ENCODE measurements around the gene TERF2IP. TPM values are rescaled to one million over a fixed set of nuclear protein-coding genes. Genes with fewer than 3 reads are reported as not detected.

Gene TERF2IP
- total RNA-seq, 1 experiment from 2014 or later: 16.9 TPM

DNA sequence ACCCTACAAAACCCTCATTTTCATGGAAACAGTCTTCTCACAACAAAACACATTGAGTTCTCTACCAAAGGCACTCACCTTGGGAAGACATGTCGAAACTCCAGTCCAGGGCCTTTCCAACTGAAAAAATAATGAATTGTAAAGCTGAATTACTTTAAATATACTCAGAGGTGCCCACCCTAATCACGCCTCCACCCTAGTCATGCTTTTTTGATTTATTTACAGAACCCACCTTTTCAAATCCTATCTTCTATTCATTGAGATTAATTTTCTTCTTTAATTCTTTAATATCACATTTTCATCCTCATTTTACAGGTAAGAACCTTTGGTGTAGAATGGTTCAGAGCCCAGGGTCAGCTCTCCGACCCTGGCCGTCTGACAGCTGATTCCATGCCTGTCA is 29.3 kb downstream of the TERF2IP start, which contains the start of gene CPHXL2:
Gene CPHXL2 (minus strand): TSS at position 101 of the 400 bp plus-strand sequence. CDS start 10 bp downstream, at position 91.
- Histone ChIP-seq H3K79me2 (ENCODE audit: low read depth) (no peaks in the 10 kb centered on the region), H3K4me1 (replicated peaks; ENCODE audit: insufficient read depth) (no peaks in the 10 kb centered on the region), H3K27me3 (ENCODE audit: insufficient read depth, low read depth) (no peaks in the 10 kb centered on the region), H3K36me3 (ENCODE audit: low read depth) (no peaks in the 10 kb centered on the region), H3K4me2 (no peak within 1 kb of the TSS), H3K4me3 (no peak within 1 kb of the TSS), H3K9me3 (ENCODE audit: insufficient read depth, low read depth) (no peaks in the 10 kb centered on the region), H2AFZ (no peak within 1 kb of the TSS), H4K20me1 (ENCODE audit: insufficient read depth) (no peaks in the 10 kb centered on the region), H3K9me2 (ENCODE audit: insufficient read depth) (no peaks in the 10 kb centered on the region), H3F3A (ENCODE audit: insufficient read depth, low read depth) (no peaks in the 10 kb centered on the region), H3K27ac (no peak within 1 kb of the TSS)
- no TSS peak for BruUV-seq (replicated peaks)
- DNase-seq: no peak
- no peak for TF ChIP-seq EZH2 (IDR thresholded peaks at IDR 0.05; ENCODE audit: low read depth)
- TF ChIP-seq, protein P1, sequence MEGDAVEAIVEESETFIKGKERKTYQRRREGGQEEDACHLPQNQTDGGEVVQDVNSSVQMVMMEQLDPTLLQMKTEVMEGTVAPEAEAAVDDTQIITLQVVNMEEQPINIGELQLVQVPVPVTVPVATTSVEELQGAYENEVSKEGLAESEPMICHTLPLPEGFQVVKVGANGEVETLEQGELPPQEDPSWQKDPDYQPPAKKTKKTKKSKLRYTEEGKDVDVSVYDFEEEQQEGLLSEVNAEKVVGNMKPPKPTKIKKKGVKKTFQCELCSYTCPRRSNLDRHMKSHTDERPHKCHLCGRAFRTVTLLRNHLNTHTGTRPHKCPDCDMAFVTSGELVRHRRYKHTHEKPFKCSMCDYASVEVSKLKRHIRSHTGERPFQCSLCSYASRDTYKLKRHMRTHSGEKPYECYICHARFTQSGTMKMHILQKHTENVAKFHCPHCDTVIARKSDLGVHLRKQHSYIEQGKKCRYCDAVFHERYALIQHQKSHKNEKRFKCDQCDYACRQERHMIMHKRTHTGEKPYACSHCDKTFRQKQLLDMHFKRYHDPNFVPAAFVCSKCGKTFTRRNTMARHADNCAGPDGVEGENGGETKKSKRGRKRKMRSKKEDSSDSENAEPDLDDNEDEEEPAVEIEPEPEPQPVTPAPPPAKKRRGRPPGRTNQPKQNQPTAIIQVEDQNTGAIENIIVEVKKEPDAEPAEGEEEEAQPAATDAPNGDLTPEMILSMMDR (conservative IDR thresholded peaks at IDR 0.05): no peak
- POLR2A ChIA-PET (ENCODE audit: unreplicated experiment): no interaction called here
- intact Hi-C loops (cut with micrococcal nuclease; ENCODE audit: unreplicated experiment): no loop called here
- CTCF ChIA-PET: no interaction called here

DNA sequence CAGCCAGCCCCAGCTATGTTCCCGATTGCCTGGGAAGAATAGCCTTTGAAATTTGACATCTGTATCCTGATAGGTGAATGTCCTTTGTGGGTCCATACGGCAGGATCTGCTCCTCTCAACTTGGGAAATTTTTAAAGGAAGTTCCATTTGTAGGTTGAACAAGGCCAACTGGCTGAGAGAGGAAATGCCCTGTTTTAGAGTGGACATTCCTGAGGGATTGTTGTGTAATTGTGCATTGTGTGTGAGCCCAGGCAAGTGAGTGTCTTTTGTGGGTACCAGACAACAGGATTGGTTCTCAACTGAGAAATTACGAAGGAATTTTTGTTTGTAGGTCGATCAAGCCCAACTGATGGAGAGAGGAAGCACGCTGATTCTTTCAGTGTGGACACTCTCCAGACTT is 31.8 kb downstream of the TERF2IP start:
- no TSS peak for BruUV-seq (replicated peaks)
- Histone ChIP-seq H3K27me3 (ENCODE audit: insufficient read depth, low read depth) (no peaks in the 10 kb centered on the region; the same call in 1 of the 2 replicates), H3K36me3 (ENCODE audit: low read depth) (no peaks in the 10 kb centered on the region), H3K9me2 (ENCODE audit: insufficient read depth) (no peaks in the 10 kb centered on the region), H2AFZ (no peak overlapping the region), H3K4me2 (no peak overlapping the region), H4K20me1 (ENCODE audit: insufficient read depth) (no peaks in the 10 kb centered on the region), H3K79me2 (ENCODE audit: low read depth) (no peaks in the 10 kb centered on the region), H3K27ac (no peak overlapping the region), H3K9me3 (ENCODE audit: insufficient read depth, low read depth) (no peaks in the 10 kb centered on the region), H3K4me1 (replicated peaks; ENCODE audit: insufficient read depth) (no peaks in the 10 kb centered on the region), H3F3A (ENCODE audit: insufficient read depth, low read depth) (no peaks in the 10 kb centered on the region), H3K4me3 (no peak overlapping the region)
- DNase-seq: no peak
- POLR2A ChIA-PET (ENCODE audit: unreplicated experiment): no interaction called here
- intact Hi-C loops (cut with micrococcal nuclease; ENCODE audit: unreplicated experiment): no loop called here
- no peak for TF ChIP-seq EZH2 (IDR thresholded peaks at IDR 0.05; ENCODE audit: low read depth)
- TF ChIP-seq, protein P1 (conservative IDR thresholded peaks at IDR 0.05): no peak
- CTCF ChIA-PET: no interaction called here

GRCh38 chr16:75682308-75682707 is 34.7 kb downstream of the TERF2IP start:
- H3K9me3 ChIP-seq (ENCODE audit: insufficient read depth, low read depth): no peaks in the 10 kb centered on the region; the same call in 1 of the 2 replicates
- H3K27me3 ChIP-seq (ENCODE audit: insufficient read depth, low read depth): no peaks in the 10 kb centered on the region; the same call in 1 of the 2 replicates
- H3K27ac ChIP-seq: no peak overlapping the region
- H4K20me1 ChIP-seq (ENCODE audit: insufficient read depth): no peaks in the 10 kb centered on the region
- TF ChIP-seq, protein P1 (conservative IDR thresholded peaks at IDR 0.05): no peak
- no peak for TF ChIP-seq EZH2 (IDR thresholded peaks at IDR 0.05; ENCODE audit: low read depth)
- no peak for DNase-seq
- intact Hi-C loops (cut with micrococcal nuclease; ENCODE audit: unreplicated experiment): no loop called here
- POLR2A ChIA-PET (ENCODE audit: unreplicated experiment): no interaction called here
- CTCF ChIA-PET: no interaction called here
- no peak overlapping the region for H2AFZ ChIP-seq
- no peak overlapping the region for H3K4me2 ChIP-seq
- H3K9me2 ChIP-seq (ENCODE audit: insufficient read depth): no peaks in the 10 kb centered on the region
- no TSS peak for BruUV-seq (replicated peaks)
- no peaks in the 10 kb centered on the region for H3F3A ChIP-seq (ENCODE audit: insufficient read depth, low read depth)
- no peak overlapping the region for H3K4me3 ChIP-seq
- H3K79me2 ChIP-seq (ENCODE audit: low read depth): no peaks in the 10 kb centered on the region
- no peaks in the 10 kb centered on the region for H3K36me3 ChIP-seq (ENCODE audit: low read depth)
- H3K4me1 ChIP-seq (replicated peaks; ENCODE audit: insufficient read depth): no peaks in the 10 kb centered on the region
